Measurements from ENCODE around the gene TRAPPC3.
A peak's percentile ranks its signal among the peaks of the same experiment; 100 is the strongest.

The TRAPPC3 gene

GRCh38 chr1:36168514-36168913, 19.2 kb upstream of the TRAPPC3 start:
- peak overlapping the region; percentile 28 to 100 for H3K27ac ChIP-seq
- intact Hi-C loops (cut with DNase I; ENCODE audit: low total_unique reads) = no loop called here
- H3K4me3 ChIP-seq = no peak overlapping the region
- H3K36me3 ChIP-seq = peaks cover 27 to 44% (median 39%) of the 10 kb centered on the region in 3 donors
- no peaks in the 10 kb centered on the region for H3K9me3 ChIP-seq
- H3K27me3 ChIP-seq = no peaks in the 10 kb centered on the region
- TF ChIP-seq CTCF (IDR thresholded peaks at IDR 0.05) = no peak
- no peak for DNase-seq
- H3K4me1 ChIP-seq = peaks cover 0 to 70% (median 47%) of the 10 kb centered on the region in 4 donors

GRCh38 chr1:36166938-36167905, 17.9 kb upstream of the TRAPPC3 start:
- no peak for TF ChIP-seq CTCF (IDR thresholded peaks at IDR 0.05)
- no peak for DNase-seq
- no peaks in the 10 kb centered on the region for H3K9me3 ChIP-seq
- peaks cover 0 to 82% (median 56%) of the 10 kb centered on the region in 4 donors for H3K4me1 ChIP-seq
- H3K27ac ChIP-seq = peak overlapping the region; percentile 41 to 100
- H3K36me3 ChIP-seq = peaks cover 14 to 31% (median 26%) of the 10 kb centered on the region in 3 donors
- intact Hi-C loops (cut with DNase I; ENCODE audit: low total_unique reads) = no loop called here
- H3K27me3 ChIP-seq = no peaks in the 10 kb centered on the region
- H3K4me3 ChIP-seq = no peak overlapping the region

- Histone ChIP-seq H3K4me1 (peaks cover 0 to 93% (median 67%) of the 10 kb centered on the region in 4 donors), H3K9me3 (no peaks in the 10 kb centered on the region), H3K36me3 (peaks cover 3 to 20% (median 15%) of the 10 kb centered on the region in 3 donors), H3K4me3 (no peak overlapping the region), H3K27me3 (no peaks in the 10 kb centered on the region), H3K27ac (peak overlapping the region; percentile 60 to 100)
- TF ChIP-seq CTCF (IDR thresholded peaks at IDR 0.05) = no peak
- no peak for DNase-seq
- intact Hi-C loops (cut with DNase I; ENCODE audit: low total_unique reads) = no loop called here
Observed at GRCh38 chr1:36166136-36166535, 16.9 kb upstream of the TRAPPC3 start.

- Histone ChIP-seq H3K4me1 (peaks cover 0 to 97% (median 71%) of the 10 kb centered on the region in 4 donors), H3K4me3 (no peak overlapping the region), H3K27ac (peak overlapping the region in 1 of 2 donors; percentile 100), H3K36me3 (peaks cover 0 to 10% (median 9%) of the 10 kb centered on the region in 3 donors), H3K9me3 (no peaks in the 10 kb centered on the region), H3K27me3 (no peaks in the 10 kb centered on the region)
- no peak for DNase-seq
- intact Hi-C loops (cut with DNase I; ENCODE audit: low total_unique reads) = no loop called here
- TF ChIP-seq CTCF (IDR thresholded peaks at IDR 0.05) = no peak
Observed at GRCh38 chr1:36165145-36165544, 15.9 kb upstream of the TRAPPC3 start.

GRCh38 chr1:36164361-36164760, 15.1 kb upstream of the TRAPPC3 start:
- no peak for DNase-seq
- peak overlapping the region; percentile 21 to 100 for H3K27ac ChIP-seq
- no peaks in the 10 kb centered on the region for H3K27me3 ChIP-seq
- peaks cover 0 to 97% (median 78%) of the 10 kb centered on the region in 4 donors for H3K4me1 ChIP-seq
- intact Hi-C loops (cut with DNase I; ENCODE audit: low total_unique reads) = no loop called here
- H3K36me3 ChIP-seq = peaks cover 0 to 10% (median 9%) of the 10 kb centered on the region in 3 donors
- no peak for TF ChIP-seq CTCF (IDR thresholded peaks at IDR 0.05)
- no peaks in the 10 kb centered on the region for H3K9me3 ChIP-seq
- no peak overlapping the region for H3K4me3 ChIP-seq
